Uterus (tissue), 2 donors: ENCODE data around the gene NTNG1.

ENCODE experiments used
- POLR2A ChIP-seq, 2 donors: fragments of 450-650 bp; IDR thresholded peaks; one replicate each; pipeline ENCODE4 v1.6.1; 2016; ENCODE audit warnings: antibody characterized with exemption in 2 of 2, mild to moderate bottlenecking in 1 of 2, moderate library complexity in 1 of 2
- TF ChIP-seq, protein P1 (sequence below), 4 experiments: fragments of 200-600 bp in 2 of 4; fragments of 450-650 bp in 2 of 4; sonication (generic) in 2 of 4; IDR thresholded peaks; one replicate each; pipeline ENCODE4 v1.5.1; 2016 to 2019; ENCODE audit warnings: antibody characterized with exemption in 4 of 4, mild to moderate bottlenecking in 2 of 4, moderate library complexity in 1 of 4

DNA sequence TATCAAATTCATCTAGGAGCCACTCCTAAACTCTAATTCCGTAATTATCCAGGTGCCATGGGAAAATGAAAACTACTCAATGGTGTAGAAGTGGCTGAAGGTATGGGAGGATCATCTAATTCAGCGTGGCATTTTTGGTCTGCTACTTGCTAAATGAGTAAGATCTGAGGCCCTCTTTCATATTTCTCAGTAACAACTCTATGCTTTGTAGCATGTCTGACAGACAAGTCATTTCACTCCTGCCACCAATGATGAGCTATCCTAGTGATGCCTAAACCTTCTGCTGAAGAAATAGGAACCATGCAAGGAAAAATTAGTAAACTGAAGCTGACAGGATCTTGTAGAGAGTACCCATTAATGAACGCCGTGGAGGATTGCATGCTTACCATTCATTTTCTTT, 145.3 kb downstream of the NTNG1 start:
- TF ChIP-seq, protein P1, sequence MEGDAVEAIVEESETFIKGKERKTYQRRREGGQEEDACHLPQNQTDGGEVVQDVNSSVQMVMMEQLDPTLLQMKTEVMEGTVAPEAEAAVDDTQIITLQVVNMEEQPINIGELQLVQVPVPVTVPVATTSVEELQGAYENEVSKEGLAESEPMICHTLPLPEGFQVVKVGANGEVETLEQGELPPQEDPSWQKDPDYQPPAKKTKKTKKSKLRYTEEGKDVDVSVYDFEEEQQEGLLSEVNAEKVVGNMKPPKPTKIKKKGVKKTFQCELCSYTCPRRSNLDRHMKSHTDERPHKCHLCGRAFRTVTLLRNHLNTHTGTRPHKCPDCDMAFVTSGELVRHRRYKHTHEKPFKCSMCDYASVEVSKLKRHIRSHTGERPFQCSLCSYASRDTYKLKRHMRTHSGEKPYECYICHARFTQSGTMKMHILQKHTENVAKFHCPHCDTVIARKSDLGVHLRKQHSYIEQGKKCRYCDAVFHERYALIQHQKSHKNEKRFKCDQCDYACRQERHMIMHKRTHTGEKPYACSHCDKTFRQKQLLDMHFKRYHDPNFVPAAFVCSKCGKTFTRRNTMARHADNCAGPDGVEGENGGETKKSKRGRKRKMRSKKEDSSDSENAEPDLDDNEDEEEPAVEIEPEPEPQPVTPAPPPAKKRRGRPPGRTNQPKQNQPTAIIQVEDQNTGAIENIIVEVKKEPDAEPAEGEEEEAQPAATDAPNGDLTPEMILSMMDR (IDR thresholded peaks at IDR 0.05): no peak
- TF ChIP-seq POLR2A (IDR thresholded peaks at IDR 0.05): no peak
